K562 (cell line): Measurements from ENCODE around the gene KIF6. TPM values are rescaled to one million over a fixed set of nuclear protein-coding genes. Genes with fewer than 3 reads are reported as not detected.

ENCODE experiments used
- ATAC-seq: fragments of 200-7000 bp; cut with Tn5 transposase; 3 replicates; pipeline ENCODE4 v1.9.1; 2020; ENCODE audit warnings: moderate library complexity
- BruUV-seq: library from RNA; stranded (reverse); fragments of 400-500 nt; replicated peaks from 2 replicates; lab custom pipeline; 2021; lab: Mats Ljungman, UMichigan
- CTCF ChIA-PET: fragments of 300-600 bp; formaldehyde crosslinking; extraction: SDS; loops from one replicate; lab custom pipeline; 2021; ENCODE audit warnings: low intra/inter-chr PET ratio; lab: Yijun Ruan, JAX
- POLR2A ChIA-PET: fragments of 300-600, 350-650 bp; sonication (Branson Sonifier 250); formaldehyde crosslinking; extraction: SDS; loops from one replicate; lab custom pipeline; 2021; ENCODE audit warnings: antibody characterized with exemption, inconsistent platforms; lab: Yijun Ruan, JAX
- DNase-seq, 4 experiments: peaks; one replicate each; pipeline versions ENCODE4 v3.0.0 to v3.0.0-alpha.2; 2011 to 2018; ENCODE audit warnings: low spot score in 3 of 4, mixed read lengths in 3 of 4; ENCODE audit errors: extremely low read depth in 1 of 4
- FAIRE-seq: peaks from 2 replicates; lab custom pipeline; 2011; peaks lifted over from hg19 to GRCh38; lab: Jason Lieb, UNC
- H2AFZ ChIP-seq: 2 replicates; pipeline ENCODE4 v1.6.0; 2011; ENCODE audit warnings: low read depth, low read length, control low read depth, inconsistent platforms
- H3K27ac ChIP-seq: fragments of 200-600 bp; 3 replicates; pipeline ENCODE4 v1.8.0; 2011; ENCODE audit warnings: low read depth, mild to moderate bottlenecking, control low read depth, inconsistent platforms, low read length, moderate library complexity, mixed read lengths; ENCODE audit errors: extremely low read depth
- H3K27me3 ChIP-seq, 2 experiments: fragments of 300-600 bp in 1 of 2; 2 replicates in 1 of 2; 3 replicates in 1 of 2; pipeline versions ENCODE4 v1.6.0 to v1.8.0; 2011; ENCODE audit warnings: inconsistent platforms in 2 of 2, low read length in 2 of 2, mild to moderate bottlenecking in 1 of 2, mixed read lengths in 1 of 2, moderate library complexity in 1 of 2; ENCODE audit not compliant: control insufficient read depth in 2 of 2, insufficient read depth in 2 of 2
- H3K36me3 ChIP-seq: fragments of 300-600 bp; 3 replicates; pipeline ENCODE4 v1.8.0; 2011; ENCODE audit warnings: mild to moderate bottlenecking, low read length, inconsistent platforms; ENCODE audit not compliant: control insufficient read depth, insufficient read depth
- H3K4me1 ChIP-seq, 2 experiments: fragments of 200-600 bp in 1 of 2; replicated peaks in 1 of 2; 2 replicates in 1 of 2; 3 replicates in 1 of 2; pipeline versions ENCODE4 v1.5.1 to v1.8.0; 2011; ENCODE audit warnings: inconsistent platforms in 2 of 2, low read length in 2 of 2, mild to moderate bottlenecking in 1 of 2, mixed read lengths in 1 of 2, moderate library complexity in 1 of 2; ENCODE audit not compliant: control insufficient read depth in 2 of 2, insufficient read depth in 2 of 2
- H3K4me2 ChIP-seq: 2 replicates; pipeline ENCODE4 v1.6.1; 2011; ENCODE audit warnings: low read length, control low read depth, inconsistent platforms, mixed read lengths; ENCODE audit not compliant: insufficient read depth
- H3K4me3 ChIP-seq: fragments of 200-600 bp; sonication (generic), shearing (Covaris generic); 2 replicates; pipeline ENCODE4 v1.5.1; 2016; ENCODE audit warnings: control low read depth, inconsistent platforms
- H3K79me2 ChIP-seq: fragments of 200-600 bp; 3 replicates; pipeline ENCODE4 v1.8.0; 2011; ENCODE audit warnings: low read length, inconsistent platforms; ENCODE audit not compliant: control insufficient read depth, insufficient read depth
- H3K9ac ChIP-seq, 2 experiments: 2 replicates each; pipeline versions ENCODE4 v1.6.0 to v1.6.1; 2011; ENCODE audit warnings: low read depth in 2 of 2, low read length in 2 of 2, control low read depth in 1 of 2, inconsistent platforms in 1 of 2, mild to moderate bottlenecking in 1 of 2, mixed read lengths in 1 of 2; ENCODE audit not compliant: insufficient read depth in 1 of 2
- H3K9me1 ChIP-seq: one replicate; pipeline ENCODE4 v1.6.0; 2011; ENCODE audit warnings: inconsistent platforms, mild to moderate bottlenecking, low read length, moderate library complexity; ENCODE audit not compliant: control insufficient read depth, insufficient read depth
- H3K9me3 ChIP-seq: replicated peaks from 2 replicates; pipeline ENCODE4 v1.5.1; 2011; ENCODE audit warnings: low read depth, low read length, inconsistent platforms; ENCODE audit not compliant: control insufficient read depth, insufficient read depth
- H4K20me1 ChIP-seq: replicated peaks from 2 replicates; pipeline ENCODE4 v1.6.1; 2011; ENCODE audit warnings: low read length, inconsistent platforms, mixed read lengths; ENCODE audit not compliant: control insufficient read depth, insufficient read depth
- BACH1 ChIP-seq: fragments of 200-800 bp; sonication (Bioruptor generic); IDR thresholded peaks from 2 replicates; pipeline ENCODE4 v1.6.1; 2016; ENCODE audit warnings: missing genetic modification characterization, missing compliant biosample characterization
- CBFB ChIP-seq: sonication (generic); formaldehyde crosslinking; IDR thresholded peaks from 2 replicates; pipeline ENCODE4 v1.4.0; 2020; ENCODE audit warnings: mild to moderate bottlenecking, missing genetic modification reagents
- HEY1 ChIP-seq: fragments of 250-450 bp; sonication (Bioruptor Pico); IDR thresholded peaks from 2 replicates; pipeline ENCODE4 v1.5.0; 2020; ENCODE audit warnings: mild to moderate bottlenecking, moderate library complexity, borderline replicate concordance
- KHSRP ChIP-seq: fragments of 450-650 bp; IDR thresholded peaks from 2 replicates; pipeline ENCODE4 v1.6.1; 2017
- NFE2 ChIP-seq: IDR thresholded peaks from 2 replicates; pipeline ENCODE4 v1.6.1; 2014; ENCODE audit warnings: antibody characterized with exemption, low read depth
- ZC3H11A ChIP-seq: IDR thresholded peaks from 2 replicates; pipeline ENCODE4 v1.6.1; 2012; ENCODE audit warnings: low read depth, low read length, improper control_type of control experiment
- ZNF217 ChIP-seq: sonication (generic); formaldehyde crosslinking; IDR thresholded peaks from 2 replicates; pipeline ENCODE4 v1.8.0; 2022; ENCODE audit warnings: mild to moderate bottlenecking, missing genetic modification reagents
- ZNF431 ChIP-seq: sonication (generic); formaldehyde crosslinking; IDR thresholded peaks from 2 replicates; pipeline ENCODE4 v1.8.0; 2022; ENCODE audit warnings: mild to moderate bottlenecking, missing genetic modification reagents
- WGBS: fragments of 100-300 bp; shearing (Covaris generic); methylation state at CpG from one replicate; pipeline ENCODE4 v1.1.6; 2016; ENCODE audit warnings: low coverage, mixed read lengths; ENCODE audit not compliant: insufficient coverage; ENCODE audit errors: missing lambda C conversion rate; 5-methylcytosine and 5-hydroxymethylcytosine counted together
- in situ Hi-C: fragments of 300-500 bp; cut with MboI; formaldehyde crosslinking; loops from 4 replicates; pipeline ENCODE4 v1.15.0; 2018; ENCODE audit warnings: inconsistent platforms, mixed read lengths
- intact Hi-C: fragments of 100-400 bp; cut with micrococcal nuclease; formaldehyde crosslinking; loops from 2 replicates; pipeline ENCODE4 v1.14.2; 2022
- polyA plus RNA-seq, 8 experiments: library from polyadenylated mRNA; depleted of rRNA in 4 of 8; stranded (reverse) in 5 of 8; unstranded in 3 of 8; fragments of >200 nt; fragmentation: Nextera tagmentation in 2 of 8; fragmentation: Illumina TruSeq in 1 of 8; extraction: Ambion mirVana in 2 of 8; extraction: Trizol in 1 of 8; gene quantifications; 2 replicates each; pipeline versions ENCODE4 v1.2.1 to v1.2.3, GENCODE V29; 2011 to 2014; ENCODE audit warnings: inconsistent platforms in 1 of 8, missing spikeins in 1 of 8
- total RNA-seq, 7 experiments: library from RNA; depleted of rRNA in 6 of 7; stranded (reverse); fragments of >200 nt in 6 of 7; fragmentation: Illumina TruSeq in 2 of 7; extraction: Trizol in 2 of 7; gene quantifications; 2 replicates each; pipeline versions ENCODE4 v1.2.1 to v1.2.3, GENCODE V29; 2011 to 2021; ENCODE audit warnings: low replicate concordance in 1 of 7
- TF ChIP-seq, protein P1 (sequence below): sonication (generic); IDR thresholded peaks from 2 replicates; pipeline ENCODE4 v1.6.1; 2016
- TF ChIP-seq, protein P2 (sequence below): fragments of 450-650 bp; IDR thresholded peaks from 2 replicates; pipeline ENCODE4 v1.6.1; 2018; ENCODE audit not compliant: partially characterized antibody

KIF6 gene
- total and polyA plus RNA-seq, 9 of the 15 experiments (the other 6 are each of a cell fraction or from before 2014, with no cell fraction given) = not detected

DNA sequence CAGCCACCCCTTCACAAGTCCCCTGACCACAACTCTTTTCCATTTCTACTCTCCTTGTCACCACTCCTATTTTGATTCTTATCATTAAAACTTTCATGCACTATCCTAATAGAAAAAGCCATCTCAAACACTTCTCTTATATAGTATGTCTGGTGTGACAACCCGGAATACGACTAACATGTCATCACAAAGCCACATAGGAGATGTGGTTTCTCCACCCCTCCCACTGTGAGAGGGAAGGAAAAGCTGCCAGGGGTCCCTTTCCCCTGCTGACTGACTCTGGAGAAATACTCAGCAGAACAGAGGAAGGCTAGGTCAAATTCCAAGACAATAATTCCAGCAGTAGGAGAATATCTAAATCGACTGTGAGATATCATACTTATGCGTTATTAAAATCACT, 209.7 kb downstream of the KIF6 start:
- no peak for ATAC-seq
- in situ Hi-C loops (no loop called here), intact Hi-C loops (no loop called here)
- no peaks in the 10 kb centered on the region for H3K79me2 ChIP-seq
- no peak overlapping the region for H3K27ac ChIP-seq
- H3K9ac ChIP-seq = no peak overlapping the region
- ChIA-PET POLR2A (no interaction called here), CTCF (no interaction called here)
- TF ChIP-seq CBFB = no peak
- no peak for DNase-seq
- H3K4me3 ChIP-seq = no peak overlapping the region
- H3K4me1 ChIP-seq = no peaks in the 10 kb centered on the region
- WGBS = 0% methylated on average over 4 of the region's 4 CpGs
- H3K9me1 ChIP-seq = no peaks in the 10 kb centered on the region
- BruUV-seq = no TSS peak
- H3K36me3 ChIP-seq = no peaks in the 10 kb centered on the region
- no peak overlapping the region for H3K4me2 ChIP-seq
- H2AFZ ChIP-seq = no peak overlapping the region
- H3K9me3 ChIP-seq = no peaks in the 10 kb centered on the region
- H3K27me3 ChIP-seq = no peaks in the 10 kb centered on the region
- no peaks in the 10 kb centered on the region for H4K20me1 ChIP-seq
- FAIRE-seq = no peak

DNA sequence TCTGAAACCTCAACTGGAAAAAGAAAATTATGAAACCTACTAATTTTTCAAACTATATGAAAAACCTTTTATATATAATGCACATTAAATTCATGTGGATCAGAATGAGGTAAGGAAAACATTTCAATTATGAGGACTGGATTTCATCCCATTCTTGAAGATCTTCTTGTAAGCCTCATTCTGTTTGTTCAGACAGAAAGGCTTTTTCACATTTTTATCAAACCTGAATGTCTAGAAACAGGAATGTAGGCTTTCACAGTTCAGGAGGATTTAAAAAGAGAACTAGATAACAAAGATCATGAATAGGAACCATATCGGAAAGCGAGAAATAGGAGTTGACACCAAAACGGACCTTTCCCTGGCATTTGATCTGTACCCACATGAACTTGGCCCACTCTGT, 210.2 kb downstream of the KIF6 start:
- Histone ChIP-seq H3K4me2 (no peak overlapping the region), H3K4me3 (no peak overlapping the region), H3K36me3 (no peaks in the 10 kb centered on the region), H3K4me1 (no peaks in the 10 kb centered on the region), H2AFZ (no peak overlapping the region), H3K9ac (no peak overlapping the region), H4K20me1 (no peaks in the 10 kb centered on the region), H3K9me3 (no peaks in the 10 kb centered on the region), H3K9me1 (no peaks in the 10 kb centered on the region), H3K27ac (no peak overlapping the region), H3K79me2 (no peaks in the 10 kb centered on the region), H3K27me3 (no peaks in the 10 kb centered on the region)
- intact Hi-C loops (no loop called here), in situ Hi-C loops (no loop called here)
- DNase-seq (no peak), ATAC-seq (no peak), FAIRE-seq (no peak)
- no TSS peak for BruUV-seq
- POLR2A ChIA-PET = no interaction called here
- no peak for TF ChIP-seq BACH1 (tag)
- TF ChIP-seq, protein P1, sequence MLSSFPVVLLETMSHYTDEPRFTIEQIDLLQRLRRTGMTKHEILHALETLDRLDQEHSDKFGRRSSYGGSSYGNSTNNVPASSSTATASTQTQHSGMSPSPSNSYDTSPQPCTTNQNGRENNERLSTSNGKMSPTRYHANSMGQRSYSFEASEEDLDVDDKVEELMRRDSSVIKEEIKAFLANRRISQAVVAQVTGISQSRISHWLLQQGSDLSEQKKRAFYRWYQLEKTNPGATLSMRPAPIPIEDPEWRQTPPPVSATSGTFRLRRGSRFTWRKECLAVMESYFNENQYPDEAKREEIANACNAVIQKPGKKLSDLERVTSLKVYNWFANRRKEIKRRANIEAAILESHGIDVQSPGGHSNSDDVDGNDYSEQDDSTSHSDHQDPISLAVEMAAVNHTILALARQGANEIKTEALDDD = no peak
- TF ChIP-seq HEY1 (CRISPR knock-in tag) = no peak
- TF ChIP-seq, protein P2, sequence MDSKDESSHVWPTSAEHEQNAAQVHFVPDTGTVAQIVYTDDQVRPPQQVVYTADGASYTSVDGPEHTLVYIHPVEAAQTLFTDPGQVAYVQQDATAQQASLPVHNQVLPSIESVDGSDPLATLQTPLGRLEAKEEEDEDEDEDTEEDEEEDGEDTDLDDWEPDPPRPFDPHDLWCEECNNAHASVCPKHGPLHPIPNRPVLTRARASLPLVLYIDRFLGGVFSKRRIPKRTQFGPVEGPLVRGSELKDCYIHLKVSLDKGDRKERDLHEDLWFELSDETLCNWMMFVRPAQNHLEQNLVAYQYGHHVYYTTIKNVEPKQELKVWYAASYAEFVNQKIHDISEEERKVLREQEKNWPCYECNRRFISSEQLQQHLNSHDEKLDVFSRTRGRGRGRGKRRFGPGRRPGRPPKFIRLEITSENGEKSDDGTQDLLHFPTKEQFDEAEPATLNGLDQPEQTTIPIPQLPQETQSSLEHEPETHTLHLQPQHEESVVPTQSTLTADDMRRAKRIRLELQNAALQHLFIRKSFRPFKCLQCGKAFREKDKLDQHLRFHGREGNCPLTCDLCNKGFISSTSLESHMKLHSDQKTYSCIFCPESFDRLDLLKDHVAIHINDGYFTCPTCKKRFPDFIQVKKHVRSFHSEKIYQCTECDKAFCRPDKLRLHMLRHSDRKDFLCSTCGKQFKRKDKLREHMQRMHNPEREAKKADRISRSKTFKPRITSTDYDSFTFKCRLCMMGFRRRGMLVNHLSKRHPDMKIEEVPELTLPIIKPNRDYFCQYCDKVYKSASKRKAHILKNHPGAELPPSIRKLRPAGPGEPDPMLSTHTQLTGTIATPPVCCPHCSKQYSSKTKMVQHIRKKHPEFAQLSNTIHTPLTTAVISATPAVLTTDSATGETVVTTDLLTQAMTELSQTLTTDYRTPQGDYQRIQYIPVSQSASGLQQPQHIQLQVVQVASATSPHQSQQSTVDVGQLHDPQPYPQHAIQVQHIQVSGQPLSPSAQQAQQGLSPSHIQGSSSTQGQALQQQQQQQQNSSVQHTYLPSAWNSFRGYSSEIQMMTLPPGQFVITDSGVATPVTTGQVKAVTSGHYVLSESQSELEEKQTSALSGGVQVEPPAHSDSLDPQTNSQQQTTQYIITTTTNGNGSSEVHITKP = no peak
- no peak for TF ChIP-seq NFE2
- TF ChIP-seq ZNF431 (CRISPR knock-in tag) = no peak
- TF ChIP-seq KHSRP = no peak
- no peak for TF ChIP-seq ZC3H11A
- TF ChIP-seq ZNF217 (CRISPR knock-in tag) = no peak
- CTCF ChIA-PET = no interaction called here
- WGBS = 1% methylated on average over 3 of the region's 3 CpGs
